GM20000 (cell line): ENCODE data around the gene PLEKHM3.
"Not testable (repeated sequence)": the region's sequence is repeated elsewhere in the genome, so short reads cannot be mapped to it uniquely, and the experiment has no call there.

Experiments
- DNase-seq: peaks from one replicate; pipeline ENCODE4 v3.0.0; 2012; ENCODE audit warnings: low spot score
- TF ChIP-seq, protein P1 (sequence below): IDR thresholded peaks from 2 replicates; pipeline ENCODE4 v1.5.1; 2012; ENCODE audit warnings: mild to moderate bottlenecking, control low read depth; ENCODE audit errors: extremely low read depth, missing control alignments

Gene PLEKHM3

DNA sequence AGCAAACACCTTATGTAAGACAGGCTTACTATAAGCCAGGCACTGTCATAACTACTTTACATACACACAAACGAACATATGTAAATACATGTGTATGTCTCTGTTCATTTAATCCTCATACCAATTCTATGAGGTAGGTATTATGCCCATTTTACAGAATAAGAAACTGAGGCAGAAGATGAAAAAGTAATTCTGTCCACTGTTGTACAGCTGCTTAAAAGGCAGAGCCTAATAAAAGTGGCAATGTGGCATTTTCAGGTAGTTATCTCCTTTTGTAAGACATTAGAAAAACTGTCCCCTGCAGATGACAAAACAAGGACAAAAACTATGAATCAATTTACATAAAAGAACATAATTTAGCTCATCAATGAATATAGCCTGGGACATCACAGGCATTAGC, 69.9 kb downstream of the PLEKHM3 start:
- TF ChIP-seq, protein P1, sequence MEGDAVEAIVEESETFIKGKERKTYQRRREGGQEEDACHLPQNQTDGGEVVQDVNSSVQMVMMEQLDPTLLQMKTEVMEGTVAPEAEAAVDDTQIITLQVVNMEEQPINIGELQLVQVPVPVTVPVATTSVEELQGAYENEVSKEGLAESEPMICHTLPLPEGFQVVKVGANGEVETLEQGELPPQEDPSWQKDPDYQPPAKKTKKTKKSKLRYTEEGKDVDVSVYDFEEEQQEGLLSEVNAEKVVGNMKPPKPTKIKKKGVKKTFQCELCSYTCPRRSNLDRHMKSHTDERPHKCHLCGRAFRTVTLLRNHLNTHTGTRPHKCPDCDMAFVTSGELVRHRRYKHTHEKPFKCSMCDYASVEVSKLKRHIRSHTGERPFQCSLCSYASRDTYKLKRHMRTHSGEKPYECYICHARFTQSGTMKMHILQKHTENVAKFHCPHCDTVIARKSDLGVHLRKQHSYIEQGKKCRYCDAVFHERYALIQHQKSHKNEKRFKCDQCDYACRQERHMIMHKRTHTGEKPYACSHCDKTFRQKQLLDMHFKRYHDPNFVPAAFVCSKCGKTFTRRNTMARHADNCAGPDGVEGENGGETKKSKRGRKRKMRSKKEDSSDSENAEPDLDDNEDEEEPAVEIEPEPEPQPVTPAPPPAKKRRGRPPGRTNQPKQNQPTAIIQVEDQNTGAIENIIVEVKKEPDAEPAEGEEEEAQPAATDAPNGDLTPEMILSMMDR = no peak
- no peak for DNase-seq

DNA sequence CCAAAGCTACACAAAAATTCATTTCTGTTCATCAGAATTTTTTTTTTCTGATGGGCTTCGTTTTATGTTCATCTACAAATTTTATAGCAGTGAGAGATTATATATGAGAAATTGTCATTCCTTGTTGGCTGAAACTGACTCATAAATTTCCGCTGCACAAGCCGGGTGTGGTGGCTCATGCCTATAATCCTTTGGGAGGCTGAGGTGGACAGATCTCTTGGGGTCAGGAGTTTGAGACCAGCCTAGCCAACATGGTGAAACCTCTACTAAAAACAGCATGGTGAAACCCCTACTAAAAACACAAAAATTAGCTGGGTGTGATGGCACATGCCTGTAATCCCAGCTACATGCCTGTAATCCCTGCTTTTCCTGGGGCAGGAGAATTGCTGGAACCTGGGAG, 72.0 kb downstream of the PLEKHM3 start:
- DNase-seq = no peak
- TF ChIP-seq, protein P1 = no peak

DNA sequence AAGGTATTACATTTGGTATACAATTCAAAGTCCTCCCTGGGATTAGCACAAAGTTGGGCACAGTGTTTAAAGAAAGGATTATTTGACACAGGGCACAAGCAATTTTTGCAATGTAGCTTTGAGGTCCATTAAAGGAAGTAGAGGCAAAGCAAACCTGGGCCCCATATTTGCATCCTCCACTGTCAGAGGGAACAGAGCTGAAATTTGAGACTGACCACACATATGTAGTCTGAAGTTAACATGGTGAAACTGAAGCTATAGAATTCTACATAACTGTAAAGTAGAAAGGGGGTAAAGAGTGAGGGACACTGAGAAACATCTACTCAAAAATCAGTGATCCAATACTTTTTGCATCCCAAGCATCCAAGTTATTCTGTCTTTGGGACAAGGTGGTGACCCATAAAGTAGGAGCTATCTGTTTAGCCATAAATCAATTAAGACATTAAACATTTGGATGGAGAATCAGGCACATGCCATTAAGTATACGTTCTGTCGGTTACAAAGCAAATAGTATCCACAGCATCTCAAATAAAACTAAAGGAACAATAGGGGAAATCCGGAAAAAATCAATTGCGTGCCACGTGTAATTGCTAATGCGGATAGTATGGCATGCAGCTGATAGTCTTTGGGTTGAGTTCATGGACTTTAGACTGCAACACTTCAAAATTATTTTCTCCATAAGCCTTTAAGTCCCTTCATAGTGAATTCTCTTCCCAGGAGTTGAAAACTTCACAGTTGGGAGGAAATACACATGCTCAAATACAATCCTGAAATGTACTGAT, 72.6 kb downstream of the PLEKHM3 start:
- TF ChIP-seq, protein P1 = no peak
- DNase-seq = no peak

DNA sequence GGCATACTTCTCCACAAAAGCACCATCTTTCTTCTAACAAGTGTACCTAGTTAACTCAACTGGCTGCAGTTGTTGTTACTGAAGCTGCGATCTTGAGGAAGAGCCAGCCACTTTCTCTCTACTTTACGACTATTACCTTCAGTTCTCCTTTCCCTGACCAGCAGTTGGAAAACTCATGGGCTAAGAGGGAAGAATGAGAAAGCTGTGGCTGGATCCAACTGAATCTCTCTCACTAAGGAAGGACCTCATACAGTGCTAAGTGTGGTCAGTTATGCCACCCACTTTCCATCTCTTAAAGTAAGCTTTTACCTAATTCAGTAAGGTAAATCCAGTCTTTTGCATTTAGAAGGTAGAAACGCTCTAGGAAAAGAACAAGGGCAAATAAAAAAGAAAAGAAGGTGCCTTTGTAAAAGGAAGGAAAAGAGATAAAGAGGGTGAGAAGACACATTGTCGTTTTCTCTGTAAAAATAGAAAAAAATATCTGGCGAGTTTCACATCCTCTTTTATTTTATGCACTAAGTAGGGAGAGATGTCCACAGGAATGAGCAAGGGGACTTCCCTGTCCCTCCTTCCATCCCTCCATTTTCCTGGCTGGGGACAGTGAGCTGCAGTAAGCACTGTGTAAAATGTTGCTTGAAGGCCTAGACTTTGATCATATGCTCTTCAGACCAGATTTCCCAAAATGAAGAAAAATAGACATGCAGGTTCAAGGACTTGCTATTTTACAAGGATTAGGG, 73.4 kb downstream of the PLEKHM3 start:
- TF ChIP-seq, protein P1 = no peak
- DNase-seq = peak; percentile 18

DNA sequence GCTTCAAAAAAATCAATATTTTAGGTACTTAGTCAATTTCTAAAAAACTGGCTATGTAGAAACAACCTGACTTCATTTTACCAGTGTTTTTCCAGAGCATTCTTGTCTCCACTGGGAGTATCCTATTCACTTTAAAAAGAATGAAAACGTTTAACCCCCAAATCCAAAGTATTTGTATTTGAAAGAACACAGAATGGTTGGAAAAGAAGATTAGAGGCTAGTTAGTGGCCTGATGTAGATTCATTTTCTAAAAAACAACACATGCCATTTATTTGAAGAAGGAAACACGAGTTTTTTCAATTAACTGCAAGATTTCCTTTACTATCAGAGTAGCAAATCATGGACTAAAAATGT, 74.6 kb downstream of the PLEKHM3 start:
- TF ChIP-seq, protein P1 = no peak
- no peak for DNase-seq

DNA sequence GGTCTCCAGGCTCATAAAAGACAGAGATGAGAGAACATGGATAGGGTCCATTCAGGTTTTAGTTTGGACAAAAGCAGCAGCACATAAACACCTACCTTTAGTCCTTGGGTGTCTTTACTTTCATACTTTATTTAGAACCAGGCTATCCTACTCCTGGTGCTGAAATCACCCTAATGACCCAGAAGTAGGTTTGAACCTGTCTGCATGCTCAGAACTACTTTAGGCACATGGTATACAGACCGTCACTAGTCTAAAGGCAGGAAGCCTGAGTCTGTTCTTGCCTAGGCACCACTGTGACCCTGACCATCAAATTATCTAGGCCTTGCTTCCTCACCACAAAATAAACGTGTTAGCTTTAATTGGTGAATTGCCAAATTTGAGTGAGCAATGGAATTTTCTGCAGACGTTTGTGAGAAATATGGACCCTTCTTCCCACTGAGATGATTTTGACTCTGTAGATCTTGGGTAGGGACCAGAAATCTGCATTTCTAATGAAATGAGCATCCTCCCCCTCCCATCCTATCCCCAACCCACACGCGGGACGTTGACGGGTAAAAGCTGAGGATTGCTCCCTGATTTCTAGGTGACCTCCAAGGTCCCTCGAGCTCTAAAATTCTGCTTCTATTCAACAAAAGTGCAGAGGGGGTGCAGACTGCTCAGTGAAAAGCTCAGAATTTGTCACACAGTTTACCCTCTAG, 75.1 kb downstream of the PLEKHM3 start:
- DNase-seq = no peak
- TF ChIP-seq, protein P1 = no peak

DNA sequence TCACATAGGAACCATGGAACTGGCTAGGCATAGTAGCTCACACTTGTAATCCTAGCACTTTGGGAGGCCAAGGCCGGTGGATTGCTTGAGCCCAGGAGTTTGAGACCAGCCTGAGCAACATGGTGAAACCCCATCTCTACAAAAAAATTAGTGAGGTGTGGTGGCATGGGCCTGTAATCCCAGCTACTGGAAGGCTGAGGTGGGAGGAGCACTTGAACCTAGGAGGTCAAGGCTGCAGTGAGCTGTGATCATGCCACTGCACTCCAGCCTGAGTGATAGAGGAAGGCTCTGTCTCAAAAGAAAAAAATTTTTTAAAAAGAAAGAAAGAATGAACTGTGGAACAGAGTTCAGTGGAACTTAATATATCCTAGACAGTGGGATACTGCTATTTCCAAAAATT, 76.1 kb downstream of the PLEKHM3 start:
- not testable (repeated sequence) for DNase-seq
